SK-N-SH treated with all-trans-retinoic acid at 6 μM for 48 hours (cell line): ENCODE data around the gene TBL1X.

Source experiments
- ATAC-seq: fragments of 200-7000 bp; cut with Tn5 transposase; 3 replicates; pipeline ENCODE4 v1.9.1; 2020; ENCODE audit warnings: mild to moderate bottlenecking, moderate library complexity
- ARNTL ChIP-seq: fragments of 450-650 bp; formaldehyde crosslinking; IDR thresholded peaks from 2 replicates; pipeline ENCODE4 v1.5.0; 2020; ENCODE audit warnings: low read depth, mild to moderate bottlenecking, moderate library complexity, borderline replicate concordance
- BACH2 ChIP-seq: fragments of 250-450 bp; sonication (Bioruptor Pico); IDR thresholded peaks from 2 replicates; pipeline ENCODE4 v1.9.0; 2021; ENCODE audit warnings: mild to moderate bottlenecking, borderline replicate concordance
- CSDC2 ChIP-seq: fragments of 250-450 bp; sonication (Bioruptor Pico); IDR thresholded peaks from 2 replicates; pipeline ENCODE4 v1.5.0; 2020; ENCODE audit warnings: mild to moderate bottlenecking, moderate library complexity
- ESRRG ChIP-seq: fragments of 250-450 bp; sonication (Bioruptor Pico); IDR thresholded peaks from 2 replicates; pipeline ENCODE4 v1.6.1; 2021; ENCODE audit warnings: mild to moderate bottlenecking
- GLIS3 ChIP-seq: fragments of 250-450 bp; sonication (Bioruptor Pico); IDR thresholded peaks from 2 replicates; pipeline ENCODE4 v1.5.0; 2020; ENCODE audit warnings: mild to moderate bottlenecking, moderate library complexity
- ISL1 ChIP-seq: fragments of 250-450 bp; sonication (Bioruptor Pico); IDR thresholded peaks from 2 replicates; pipeline ENCODE4 v2.1.2; 2022; ENCODE audit warnings: mild to moderate bottlenecking, moderate library complexity
- OSR1 ChIP-seq: fragments of 250-450 bp; sonication (Bioruptor Pico); IDR thresholded peaks from 2 replicates; pipeline ENCODE4 v1.8.0; 2022; ENCODE audit warnings: moderate library complexity, mild to moderate bottlenecking, inconsistent platforms
- RARB ChIP-seq: fragments of 250-450 bp; sonication (Bioruptor Pico); IDR thresholded peaks from 2 replicates; pipeline ENCODE4 v1.8.0; 2021; ENCODE audit warnings: mild to moderate bottlenecking, moderate library complexity
- SNAI2 ChIP-seq: fragments of 250-450 bp; sonication (Bioruptor Pico); IDR thresholded peaks from 2 replicates; pipeline ENCODE4 v1.5.0; 2020; ENCODE audit warnings: mild to moderate bottlenecking, moderate library complexity
- TCF4 ChIP-seq: fragments of 250-450 bp; sonication (Bioruptor Pico); IDR thresholded peaks from 2 replicates; pipeline ENCODE4 v1.8.0; 2021; ENCODE audit warnings: mild to moderate bottlenecking, moderate library complexity, borderline replicate concordance
- TOX ChIP-seq: fragments of 250-450 bp; sonication (Bioruptor Pico); IDR thresholded peaks from 2 replicates; pipeline ENCODE4 v1.8.0; 2021; ENCODE audit warnings: mild to moderate bottlenecking, moderate library complexity, borderline replicate concordance
- ZNF565 ChIP-seq: fragments of 450-650 bp; formaldehyde crosslinking; conservative IDR thresholded peaks from 2 replicates; pipeline ENCODE4 v1.5.0; 2020; ENCODE audit warnings: low read depth, mild to moderate bottlenecking, moderate library complexity
- ZNF70 ChIP-seq: fragments of 450-650 bp; formaldehyde crosslinking; IDR thresholded peaks from 2 replicates; pipeline ENCODE4 v1.5.0; 2020; ENCODE audit warnings: mild to moderate bottlenecking, moderate library complexity
- TF ChIP-seq, protein P1 (sequence below): fragments of 250-450 bp; sonication (Bioruptor Pico); IDR thresholded peaks from 2 replicates; pipeline ENCODE4 v1.5.0; 2020; ENCODE audit warnings: mild to moderate bottlenecking, moderate library complexity
- TF ChIP-seq, protein P2 (sequence below): fragments of 250-450 bp; sonication (Bioruptor Pico); IDR thresholded peaks from 2 replicates; pipeline ENCODE4 v1.8.0; 2020; ENCODE audit warnings: mild to moderate bottlenecking, moderate library complexity, borderline replicate concordance
- TF ChIP-seq, protein P3 (sequence below): fragments of 250-450 bp; sonication (Bioruptor Pico); IDR thresholded peaks from 2 replicates; pipeline ENCODE4 v1.8.0; 2021; ENCODE audit warnings: low read depth, mild to moderate bottlenecking, moderate library complexity, borderline replicate concordance
- TF ChIP-seq, protein P4 (sequence below): fragments of 250-450 bp; sonication (Bioruptor Pico); IDR thresholded peaks from 2 replicates; pipeline ENCODE4 v1.5.1; 2020; ENCODE audit warnings: low read depth, mild to moderate bottlenecking, moderate library complexity
- TF ChIP-seq, protein P5 (sequence below): fragments of 250-450 bp; sonication (Bioruptor Pico); IDR thresholded peaks from 2 replicates; pipeline ENCODE4 v1.5.1; 2021; ENCODE audit warnings: mild to moderate bottlenecking, moderate library complexity

Gene TBL1X

DNA sequence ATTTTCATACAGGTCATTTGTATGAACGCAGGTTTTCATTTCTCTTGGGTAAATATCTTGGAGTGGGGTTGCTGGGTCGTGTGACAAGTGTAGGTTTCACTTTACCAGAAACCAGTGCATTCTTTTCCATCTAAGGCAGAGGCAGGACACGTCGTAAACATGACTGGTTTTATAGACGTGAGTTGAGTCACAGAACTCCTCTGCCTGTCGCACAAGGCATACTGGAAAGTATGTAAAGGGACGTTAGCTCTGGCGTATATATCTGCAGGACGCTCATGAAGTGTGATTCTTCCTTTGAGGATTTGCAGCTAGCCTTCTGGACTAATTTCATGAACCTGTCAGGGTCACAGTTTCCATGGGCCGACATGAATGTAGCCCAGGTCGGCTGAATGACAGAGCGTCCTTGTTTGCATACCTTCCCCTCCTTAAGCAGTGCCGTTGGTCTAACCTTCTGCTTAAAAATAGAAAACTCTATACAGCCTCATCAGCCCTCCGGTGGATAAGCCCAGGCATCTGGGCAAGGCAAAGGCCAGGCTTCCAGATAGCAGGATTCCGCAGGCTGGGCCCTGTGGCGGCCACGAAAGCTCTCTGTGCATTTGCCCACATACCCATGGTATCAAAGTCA lies 194.8 kb downstream of the TBL1X start:
- TF ChIP-seq ESRRG (CRISPR knock-in tag): no peak
- no peak for TF ChIP-seq ISL1 (CRISPR knock-in tag)
- no peak for TF ChIP-seq TOX (CRISPR knock-in tag)
- TF ChIP-seq, protein P1, sequence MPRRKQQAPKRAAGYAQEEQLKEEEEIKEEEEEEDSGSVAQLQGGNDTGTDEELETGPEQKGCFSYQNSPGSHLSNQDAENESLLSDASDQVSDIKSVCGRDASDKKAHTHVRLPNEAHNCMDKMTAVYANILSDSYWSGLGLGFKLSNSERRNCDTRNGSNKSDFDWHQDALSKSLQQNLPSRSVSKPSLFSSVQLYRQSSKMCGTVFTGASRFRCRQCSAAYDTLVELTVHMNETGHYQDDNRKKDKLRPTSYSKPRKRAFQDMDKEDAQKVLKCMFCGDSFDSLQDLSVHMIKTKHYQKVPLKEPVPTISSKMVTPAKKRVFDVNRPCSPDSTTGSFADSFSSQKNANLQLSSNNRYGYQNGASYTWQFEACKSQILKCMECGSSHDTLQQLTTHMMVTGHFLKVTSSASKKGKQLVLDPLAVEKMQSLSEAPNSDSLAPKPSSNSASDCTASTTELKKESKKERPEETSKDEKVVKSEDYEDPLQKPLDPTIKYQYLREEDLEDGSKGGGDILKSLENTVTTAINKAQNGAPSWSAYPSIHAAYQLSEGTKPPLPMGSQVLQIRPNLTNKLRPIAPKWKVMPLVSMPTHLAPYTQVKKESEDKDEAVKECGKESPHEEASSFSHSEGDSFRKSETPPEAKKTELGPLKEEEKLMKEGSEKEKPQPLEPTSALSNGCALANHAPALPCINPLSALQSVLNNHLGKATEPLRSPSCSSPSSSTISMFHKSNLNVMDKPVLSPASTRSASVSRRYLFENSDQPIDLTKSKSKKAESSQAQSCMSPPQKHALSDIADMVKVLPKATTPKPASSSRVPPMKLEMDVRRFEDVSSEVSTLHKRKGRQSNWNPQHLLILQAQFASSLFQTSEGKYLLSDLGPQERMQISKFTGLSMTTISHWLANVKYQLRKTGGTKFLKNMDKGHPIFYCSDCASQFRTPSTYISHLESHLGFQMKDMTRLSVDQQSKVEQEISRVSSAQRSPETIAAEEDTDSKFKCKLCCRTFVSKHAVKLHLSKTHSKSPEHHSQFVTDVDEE (CRISPR knock-in tag): no peak
- TF ChIP-seq CSDC2: no peak
- TF ChIP-seq, protein P2, sequence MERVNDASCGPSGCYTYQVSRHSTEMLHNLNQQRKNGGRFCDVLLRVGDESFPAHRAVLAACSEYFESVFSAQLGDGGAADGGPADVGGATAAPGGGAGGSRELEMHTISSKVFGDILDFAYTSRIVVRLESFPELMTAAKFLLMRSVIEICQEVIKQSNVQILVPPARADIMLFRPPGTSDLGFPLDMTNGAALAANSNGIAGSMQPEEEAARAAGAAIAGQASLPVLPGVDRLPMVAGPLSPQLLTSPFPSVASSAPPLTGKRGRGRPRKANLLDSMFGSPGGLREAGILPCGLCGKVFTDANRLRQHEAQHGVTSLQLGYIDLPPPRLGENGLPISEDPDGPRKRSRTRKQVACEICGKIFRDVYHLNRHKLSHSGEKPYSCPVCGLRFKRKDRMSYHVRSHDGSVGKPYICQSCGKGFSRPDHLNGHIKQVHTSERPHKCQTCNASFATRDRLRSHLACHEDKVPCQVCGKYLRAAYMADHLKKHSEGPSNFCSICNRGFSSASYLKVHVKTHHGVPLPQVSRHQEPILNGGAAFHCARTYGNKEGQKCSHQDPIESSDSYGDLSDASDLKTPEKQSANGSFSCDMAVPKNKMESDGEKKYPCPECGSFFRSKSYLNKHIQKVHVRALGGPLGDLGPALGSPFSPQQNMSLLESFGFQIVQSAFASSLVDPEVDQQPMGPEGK (CRISPR knock-in tag): no peak
- no peak for TF ChIP-seq ZNF565 (CRISPR knock-in tag)
- no peak for TF ChIP-seq GLIS3 (CRISPR knock-in tag)
- no peak for TF ChIP-seq RARB
- TF ChIP-seq, protein P3, sequence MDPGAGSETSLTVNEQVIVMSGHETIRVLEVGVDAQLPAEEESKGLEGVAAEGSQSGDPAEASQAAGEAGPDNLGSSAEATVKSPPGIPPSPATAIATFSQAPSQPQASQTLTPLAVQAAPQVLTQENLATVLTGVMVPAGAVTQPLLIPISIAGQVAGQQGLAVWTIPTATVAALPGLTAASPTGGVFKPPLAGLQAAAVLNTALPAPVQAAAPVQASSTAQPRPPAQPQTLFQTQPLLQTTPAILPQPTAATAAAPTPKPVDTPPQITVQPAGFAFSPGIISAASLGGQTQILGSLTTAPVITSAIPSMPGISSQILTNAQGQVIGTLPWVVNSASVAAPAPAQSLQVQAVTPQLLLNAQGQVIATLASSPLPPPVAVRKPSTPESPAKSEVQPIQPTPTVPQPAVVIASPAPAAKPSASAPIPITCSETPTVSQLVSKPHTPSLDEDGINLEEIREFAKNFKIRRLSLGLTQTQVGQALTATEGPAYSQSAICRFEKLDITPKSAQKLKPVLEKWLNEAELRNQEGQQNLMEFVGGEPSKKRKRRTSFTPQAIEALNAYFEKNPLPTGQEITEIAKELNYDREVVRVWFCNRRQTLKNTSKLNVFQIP (CRISPR knock-in tag): no peak
- no peak for TF ChIP-seq ARNTL
- TF ChIP-seq, protein P4, sequence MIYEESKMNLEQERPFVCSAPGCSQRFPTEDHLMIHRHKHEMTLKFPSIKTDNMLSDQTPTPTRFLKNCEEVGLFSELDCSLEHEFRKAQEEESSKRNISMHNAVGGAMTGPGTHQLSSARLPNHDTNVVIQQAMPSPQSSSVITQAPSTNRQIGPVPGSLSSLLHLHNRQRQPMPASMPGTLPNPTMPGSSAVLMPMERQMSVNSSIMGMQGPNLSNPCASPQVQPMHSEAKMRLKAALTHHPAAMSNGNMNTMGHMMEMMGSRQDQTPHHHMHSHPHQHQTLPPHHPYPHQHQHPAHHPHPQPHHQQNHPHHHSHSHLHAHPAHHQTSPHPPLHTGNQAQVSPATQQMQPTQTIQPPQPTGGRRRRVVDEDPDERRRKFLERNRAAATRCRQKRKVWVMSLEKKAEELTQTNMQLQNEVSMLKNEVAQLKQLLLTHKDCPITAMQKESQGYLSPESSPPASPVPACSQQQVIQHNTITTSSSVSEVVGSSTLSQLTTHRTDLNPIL (CRISPR knock-in tag): no peak
- TF ChIP-seq, protein P5, sequence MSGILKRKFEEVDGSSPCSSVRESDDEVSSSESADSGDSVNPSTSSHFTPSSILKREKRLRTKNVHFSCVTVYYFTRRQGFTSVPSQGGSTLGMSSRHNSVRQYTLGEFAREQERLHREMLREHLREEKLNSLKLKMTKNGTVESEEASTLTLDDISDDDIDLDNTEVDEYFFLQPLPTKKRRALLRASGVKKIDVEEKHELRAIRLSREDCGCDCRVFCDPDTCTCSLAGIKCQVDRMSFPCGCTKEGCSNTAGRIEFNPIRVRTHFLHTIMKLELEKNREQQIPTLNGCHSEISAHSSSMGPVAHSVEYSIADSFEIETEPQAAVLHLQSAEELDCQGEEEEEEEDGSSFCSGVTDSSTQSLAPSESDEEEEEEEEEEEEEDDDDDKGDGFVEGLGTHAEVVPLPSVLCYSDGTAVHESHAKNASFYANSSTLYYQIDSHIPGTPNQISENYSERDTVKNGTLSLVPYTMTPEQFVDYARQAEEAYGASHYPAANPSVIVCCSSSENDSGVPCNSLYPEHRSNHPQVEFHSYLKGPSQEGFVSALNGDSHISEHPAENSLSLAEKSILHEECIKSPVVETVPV (CRISPR knock-in tag): no peak
- TF ChIP-seq ZNF70 (CRISPR knock-in tag): no peak
- TF ChIP-seq OSR1: no peak
- no peak for TF ChIP-seq SNAI2
- ATAC-seq: no peak

DNA sequence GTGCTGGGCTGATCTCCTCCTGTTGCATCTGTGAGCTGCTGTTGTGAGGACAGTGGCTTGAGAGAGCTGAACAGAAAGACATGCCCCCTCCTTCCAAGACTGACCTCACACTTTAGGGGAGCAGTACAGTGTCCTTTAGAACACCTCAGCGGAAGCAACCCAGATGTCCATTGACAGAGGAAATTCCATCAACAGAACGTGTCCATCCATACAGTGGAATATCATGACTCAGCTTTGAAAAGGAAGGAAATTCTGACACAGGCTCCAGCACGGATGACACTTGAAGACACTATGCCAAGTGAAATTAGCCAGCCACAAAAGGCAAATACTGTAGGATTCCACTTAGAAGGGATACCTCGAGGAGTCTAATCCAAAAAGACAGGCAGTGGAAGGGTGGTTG lies 197.3 kb downstream of the TBL1X start:
- ATAC-seq: peak; percentile 93
- TF ChIP-seq BACH2 (CRISPR knock-in tag) (no peak), RARB (no peak), ESRRG (CRISPR knock-in tag) (no peak), ISL1 (CRISPR knock-in tag) (no peak), ZNF565 (CRISPR knock-in tag) (no peak), TCF4 (CRISPR knock-in tag) (no peak), GLIS3 (CRISPR knock-in tag) (no peak)
- TF ChIP-seq, protein P4 (CRISPR knock-in tag): no peak
- TF ChIP-seq, protein P2 (CRISPR knock-in tag): no peak
- TF ChIP-seq, protein P1 (CRISPR knock-in tag): no peak
